GM10847 (cell line): Measurements from ENCODE around the gene GPR65.
A peak's percentile ranks its signal among the peaks of the same experiment; 100 is the strongest.

Experiments
- POLR2A ChIP-seq: IDR thresholded peaks from 2 replicates; pipeline ENCODE4 v1.6.1; 2011; ENCODE audit not compliant: insufficient read length; ENCODE audit errors: extremely low read depth

The GPR65 gene, protein sequence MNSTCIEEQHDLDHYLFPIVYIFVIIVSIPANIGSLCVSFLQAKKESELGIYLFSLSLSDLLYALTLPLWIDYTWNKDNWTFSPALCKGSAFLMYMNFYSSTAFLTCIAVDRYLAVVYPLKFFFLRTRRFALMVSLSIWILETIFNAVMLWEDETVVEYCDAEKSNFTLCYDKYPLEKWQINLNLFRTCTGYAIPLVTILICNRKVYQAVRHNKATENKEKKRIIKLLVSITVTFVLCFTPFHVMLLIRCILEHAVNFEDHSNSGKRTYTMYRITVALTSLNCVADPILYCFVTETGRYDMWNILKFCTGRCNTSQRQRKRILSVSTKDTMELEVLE

DNA sequence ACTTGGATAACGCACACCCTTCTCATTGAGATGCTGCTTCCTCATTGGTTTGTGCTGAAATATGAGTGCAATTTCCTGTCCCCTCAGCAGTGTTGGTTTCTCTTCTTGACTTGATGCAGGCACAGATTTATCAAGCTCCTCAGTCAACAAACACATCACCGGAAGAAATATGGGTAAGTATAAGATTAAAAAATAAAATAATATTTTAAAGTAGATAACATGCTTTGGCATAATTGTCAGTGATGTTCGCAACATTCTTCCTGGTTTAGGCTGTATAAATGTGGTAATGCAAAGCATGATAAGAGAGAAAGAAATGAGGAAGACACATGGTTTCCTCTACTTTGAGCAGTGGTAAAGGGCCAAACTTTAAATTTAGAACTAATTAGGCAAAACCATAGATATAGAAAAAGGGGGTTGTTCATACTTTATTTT, at the start of gene GPR65:
Gene GPR65 (plus strand): TSS at position 86 of the 432 bp plus-strand sequence. CDS start 5,713 bp downstream, outside the sequence.
- TF ChIP-seq POLR2A, result peak; percentile 13

- no peak for TF ChIP-seq POLR2A
These were observed 49.4 kb upstream of the GPR65 start for GRCh38 chr14:87955501-87955900.

DNA sequence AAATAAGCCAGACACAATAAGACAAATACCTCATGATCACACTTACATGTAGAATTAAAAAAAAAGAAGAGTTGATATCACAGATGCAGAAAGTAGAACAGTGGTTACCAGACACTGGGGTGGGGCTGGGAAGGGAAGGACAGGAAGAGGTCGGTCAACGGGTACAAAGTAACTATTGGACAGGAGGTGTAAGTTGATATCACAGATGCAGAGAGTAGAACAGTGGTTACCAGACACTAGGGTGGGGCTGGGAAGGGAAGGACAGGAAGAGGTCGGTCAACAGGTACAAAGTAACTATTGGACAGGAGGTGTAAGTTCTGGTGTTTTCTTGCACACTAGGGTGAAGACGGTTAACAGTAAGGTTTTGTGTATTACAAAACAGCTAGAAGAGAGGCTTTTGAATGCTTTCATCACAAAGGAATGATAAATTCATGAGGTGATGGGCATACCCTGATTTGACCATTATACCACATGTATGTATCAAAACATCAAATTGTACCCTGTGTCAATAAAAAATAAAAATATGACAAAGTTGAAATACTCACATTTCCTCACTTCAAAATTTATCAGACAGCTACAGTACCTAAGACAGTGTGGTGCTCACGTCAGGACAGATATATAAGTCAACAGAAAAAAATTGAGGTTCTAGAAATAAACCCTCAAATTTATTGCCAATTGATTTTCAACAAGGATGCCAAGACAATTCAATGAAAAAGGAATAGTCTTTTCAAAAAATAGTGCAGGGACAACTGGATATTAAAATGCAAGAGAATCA, 44.7 kb upstream of the GPR65 start:
- TF ChIP-seq POLR2A, result no peak

- no peak for TF ChIP-seq POLR2A
These were observed 43.7 kb upstream of the GPR65 start for GRCh38 chr14:87961246-87961645.

DNA sequence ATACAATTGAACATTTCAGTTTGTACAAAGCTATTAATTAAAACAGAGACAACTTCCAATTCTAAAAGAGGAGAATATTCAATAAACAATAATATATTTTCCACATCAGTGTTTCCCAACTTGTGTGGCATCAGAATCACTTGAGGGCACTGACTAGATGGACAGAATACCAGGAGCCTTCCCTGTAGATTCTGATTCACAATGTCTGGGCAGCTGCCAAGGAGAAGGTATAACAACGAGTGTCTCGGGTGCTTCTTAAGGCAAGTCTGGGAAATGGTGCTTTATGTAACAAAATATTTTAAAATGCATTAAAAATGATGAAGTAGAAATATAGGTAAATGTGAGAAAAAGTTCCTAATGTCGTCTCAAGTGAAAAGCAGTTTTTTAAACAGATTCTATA, 38.1 kb upstream of the GPR65 start:
- TF ChIP-seq POLR2A, result no peak

GRCh38 chr14:87967496-87967895, 37.4 kb upstream of the GPR65 start:
- TF ChIP-seq POLR2A, result no peak

DNA sequence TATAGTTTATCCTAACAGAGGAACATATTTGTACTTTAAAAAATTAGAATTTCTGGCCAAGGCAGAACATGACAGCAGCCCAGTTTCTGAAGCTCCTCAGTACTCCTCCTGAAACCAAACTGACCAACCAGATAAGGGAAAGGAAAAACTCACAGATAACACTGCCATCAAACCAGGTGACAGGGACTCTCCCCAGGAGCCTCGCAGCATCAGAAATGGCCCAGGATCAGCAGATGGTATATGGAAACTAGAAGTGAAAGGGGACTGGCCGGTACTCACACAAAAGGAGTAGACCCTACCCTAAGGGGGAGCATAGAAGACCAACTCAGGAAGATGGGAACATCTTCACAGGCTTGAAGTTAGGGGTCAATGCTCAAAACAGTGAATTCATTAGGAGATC, 33.9 kb upstream of the GPR65 start:
- TF ChIP-seq POLR2A, result no peak

- no peak for TF ChIP-seq POLR2A
These were observed 29.3 kb upstream of the GPR65 start for GRCh38 chr14:87975636-87976035.

DNA sequence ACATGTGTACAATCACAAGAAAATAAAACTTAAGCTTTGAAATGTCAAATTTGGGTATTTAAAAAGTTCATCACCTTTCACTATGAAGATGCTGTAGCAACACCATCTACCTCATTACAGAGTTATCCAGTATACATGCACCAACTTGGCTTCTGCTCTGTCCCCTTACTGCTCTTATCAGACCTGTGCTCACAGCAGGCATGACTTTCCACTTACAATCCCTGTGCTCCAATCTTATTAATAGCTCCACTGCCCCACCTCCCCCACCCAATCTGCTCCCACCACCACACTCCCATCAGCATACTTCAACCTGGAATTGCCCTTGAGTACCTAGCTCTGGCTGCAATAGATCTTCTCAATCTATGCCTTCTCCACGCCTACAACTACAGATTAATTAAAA, 25.2 kb upstream of the GPR65 start:
- no peak for TF ChIP-seq POLR2A

DNA sequence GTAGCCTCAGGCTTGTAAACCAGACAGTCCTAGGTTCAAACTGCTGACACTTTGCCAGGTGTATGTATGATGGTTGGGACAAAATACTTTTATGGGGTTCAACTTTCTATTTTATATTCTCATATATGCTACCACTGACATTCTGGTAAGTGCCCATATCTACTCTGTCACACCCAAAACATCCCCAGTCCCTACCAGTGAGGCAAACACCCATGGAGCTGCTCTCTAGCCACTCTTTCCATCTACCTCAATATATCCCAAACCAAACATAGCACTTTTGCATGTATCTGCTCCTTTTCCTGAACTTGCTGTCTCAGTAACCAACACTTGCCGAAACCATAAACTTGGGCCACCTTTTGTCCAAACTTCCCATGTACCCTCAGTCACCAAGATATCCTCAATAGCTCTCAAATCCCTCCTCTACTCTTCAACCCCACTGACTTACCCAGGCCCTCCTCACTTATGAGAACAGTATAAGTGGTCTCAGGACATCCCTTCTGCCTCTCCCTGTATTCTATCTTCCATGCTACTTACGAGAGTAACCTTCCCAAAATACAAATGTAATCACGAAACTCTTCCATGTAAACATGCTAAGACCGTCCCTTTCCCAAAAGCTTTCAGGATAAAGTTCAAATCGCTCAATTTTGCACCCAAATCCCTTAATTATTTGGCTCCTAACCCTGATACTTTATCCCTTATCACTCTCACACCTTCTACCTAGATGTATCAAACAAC, 15.5 kb upstream of the GPR65 start:
- TF ChIP-seq POLR2A, result no peak

DNA sequence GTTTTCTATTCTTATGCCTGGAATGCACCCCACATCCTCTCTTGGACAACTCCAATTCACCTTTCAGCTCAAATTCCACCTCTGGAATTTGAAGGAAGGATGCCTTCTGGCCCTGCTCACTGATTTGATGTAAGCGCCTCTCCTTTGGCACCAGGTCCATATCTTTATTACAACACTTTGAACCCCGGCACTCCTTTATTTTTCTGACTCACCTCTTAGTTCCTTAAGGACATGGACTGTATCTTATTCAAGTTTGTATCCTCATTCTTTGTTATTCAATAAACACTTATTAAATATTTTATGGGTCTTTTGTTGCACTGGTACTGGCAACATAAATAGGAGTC, 15.0 kb upstream of the GPR65 start:
- TF ChIP-seq POLR2A, result no peak

DNA sequence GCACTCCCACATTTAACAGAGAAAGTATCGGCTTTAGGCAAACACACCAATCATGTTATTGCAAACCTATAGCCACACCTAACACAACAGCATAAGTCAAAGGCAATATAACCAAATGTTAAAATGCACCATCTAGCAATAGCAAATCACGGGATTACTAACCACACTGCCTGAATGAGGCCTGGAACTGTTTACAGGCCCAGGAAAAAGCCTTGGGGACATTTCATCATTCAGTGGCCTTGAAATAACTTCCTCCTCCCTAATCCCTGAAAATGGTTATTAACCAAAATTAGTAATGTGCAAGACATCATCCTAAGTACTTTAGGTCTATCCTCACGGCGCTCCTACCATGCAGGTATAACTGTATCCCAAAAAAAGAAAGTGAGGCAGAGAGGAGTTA, 14.3 kb upstream of the GPR65 start:
- no peak for TF ChIP-seq POLR2A

GRCh38 chr14:87992346-87992717, 12.6 kb upstream of the GPR65 start:
- TF ChIP-seq POLR2A, result no peak

DNA sequence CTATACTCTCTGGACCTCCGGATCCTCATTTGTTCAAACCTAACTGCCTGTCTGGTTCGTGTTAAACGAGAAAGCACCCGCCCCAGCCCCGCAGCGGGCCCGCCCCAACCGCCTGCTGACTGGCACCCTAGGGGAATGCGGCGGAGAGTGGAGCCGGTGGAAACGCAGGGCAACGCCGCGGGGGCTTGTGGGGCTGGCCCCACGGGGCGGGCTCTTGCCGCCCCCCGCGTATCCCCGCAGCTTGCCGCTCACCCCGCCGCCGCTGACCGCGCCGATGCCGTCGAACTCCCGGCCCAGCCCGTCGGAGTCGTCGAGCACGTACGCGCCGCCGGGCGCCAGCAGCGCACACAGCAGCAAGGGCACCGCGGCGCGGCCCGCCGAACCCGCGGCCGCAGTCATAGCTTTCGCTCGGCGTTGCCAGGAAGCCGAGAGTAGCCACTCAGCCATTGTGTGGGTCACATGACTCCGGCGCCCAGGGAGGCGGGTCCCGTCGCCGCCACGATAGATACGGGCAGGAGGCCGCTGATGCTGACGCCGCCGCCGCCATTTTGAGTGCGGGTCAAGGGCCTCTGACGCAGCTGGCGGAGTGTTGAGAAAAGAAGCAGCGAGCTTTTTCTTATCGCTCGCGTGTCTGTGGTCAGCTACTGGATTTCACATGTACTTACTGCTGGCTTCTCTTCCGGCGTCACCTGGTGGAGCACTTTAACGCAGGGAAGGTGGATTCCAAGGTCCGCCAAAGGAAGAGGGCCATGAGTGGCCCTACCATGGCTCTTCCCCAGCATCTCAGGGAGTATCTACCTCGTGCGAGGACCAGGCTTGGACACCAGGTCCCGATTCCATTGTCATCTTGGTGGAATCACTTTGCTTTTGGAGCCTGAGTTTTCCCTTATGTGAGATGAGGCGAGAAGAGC, 12.0 kb upstream of the GPR65 start, which contains the start of gene GALC:
Gene GALC (minus strand): TSS at position 465 of the 911 bp plus-strand sequence. CDS start 18 bp downstream, at position 447.
- TF ChIP-seq POLR2A, result peak; percentile 59

DNA sequence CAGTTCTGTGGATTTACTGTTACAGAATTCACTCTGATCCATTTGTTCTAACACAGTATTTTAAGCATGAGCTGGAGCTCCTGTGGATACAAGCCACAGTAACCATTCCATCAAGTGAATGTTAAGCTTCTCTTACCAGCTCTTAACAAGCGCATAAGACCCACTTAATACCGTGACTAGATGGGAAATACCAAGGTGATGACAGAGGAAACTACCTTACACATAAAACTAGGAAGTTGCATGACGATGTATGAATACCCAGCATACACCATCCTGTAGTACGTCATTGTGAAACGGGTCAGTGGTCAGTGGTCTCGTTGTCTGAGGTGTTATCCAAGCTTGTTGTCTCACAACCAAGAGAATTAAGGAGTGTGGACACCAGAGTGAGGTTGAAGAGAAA, 10.0 kb upstream of the GPR65 start:
- TF ChIP-seq POLR2A, result no peak
